Measurements from ENCODE around the gene OVCH1. TPM values are rescaled to one million over a fixed set of nuclear protein-coding genes. Genes with fewer than 3 reads are reported as not detected.

OVCH1 gene
- total and polyA plus RNA-seq, 2 donors from 2014 or later: 0.35 TPM; not detected in 1

DNA sequence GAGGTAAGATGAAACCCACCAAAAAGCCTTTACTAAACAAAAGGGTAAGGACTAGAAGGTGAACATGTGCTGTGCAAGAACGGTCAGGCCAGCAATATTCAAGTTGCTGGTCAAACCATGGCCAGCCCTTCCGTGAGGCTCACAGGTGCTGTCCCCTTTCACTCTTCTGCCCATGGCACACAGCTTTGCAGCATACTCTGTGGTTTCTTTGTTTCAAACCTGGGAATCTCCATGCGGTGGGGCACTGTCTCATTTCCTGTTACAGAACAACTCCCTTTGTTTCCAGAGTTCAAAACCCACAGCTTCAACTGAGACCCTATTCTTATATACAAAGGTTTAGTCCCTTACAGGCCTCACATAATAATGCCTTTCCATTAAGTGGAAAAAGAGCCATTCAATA is 1.7 kb upstream of the OVCH1 start:
- DNase-seq: no peak
- Histone ChIP-seq H3K9me3 (ENCODE audit: control insufficient read depth in 2 of 3, insufficient read depth in 1 of 3, low read length in 3 of 3) (no peaks in the 10 kb centered on the region), H3K36me3 (ENCODE audit: control insufficient read depth in 2 of 3, insufficient read depth in 3 of 3, low read length in 3 of 3) (peaks cover 0 to 4% (median 0%) of the 10 kb centered on the region in 3 donors), H3K9ac (ENCODE audit: low read length in 3 of 3) (no peak overlapping the region), H3K27ac (ENCODE audit: low read depth in 2 of 2, low read length in 2 of 2) (no peak overlapping the region), H3K4me1 (ENCODE audit: control insufficient read depth in 2 of 3, insufficient read depth in 2 of 3, low read depth in 1 of 3, low read length in 3 of 3) (no peaks in the 10 kb centered on the region), H3K27me3 (ENCODE audit: control insufficient read depth, insufficient read depth, low read length) (no peaks in the 10 kb centered on the region), H3K4me3 (ENCODE audit: low read length in 3 of 3) (no peak overlapping the region)
- no peak for FAIRE-seq
- intact Hi-C loops (cut with DNase I): no loop called here
- no peak for TF ChIP-seq CTCF (IDR thresholded peaks at IDR 0.05; ENCODE audit: borderline replicate concordance, extremely low read depth, insufficient read depth)

- intact Hi-C loops (cut with DNase I): no loop called here
- Histone ChIP-seq H3K27ac (ENCODE audit: low read depth in 2 of 2, low read length in 2 of 2) (no peak overlapping the region), H3K36me3 (ENCODE audit: control insufficient read depth in 2 of 3, insufficient read depth in 3 of 3, low read length in 3 of 3) (no peaks in the 10 kb centered on the region), H3K4me3 (ENCODE audit: low read length in 3 of 3) (no peak overlapping the region), H3K27me3 (ENCODE audit: control insufficient read depth, insufficient read depth, low read length) (no peaks in the 10 kb centered on the region), H3K9me3 (ENCODE audit: control insufficient read depth in 2 of 3, insufficient read depth in 1 of 3, low read length in 3 of 3) (no peaks in the 10 kb centered on the region), H3K4me1 (ENCODE audit: control insufficient read depth in 2 of 3, insufficient read depth in 2 of 3, low read depth in 1 of 3, low read length in 3 of 3) (no peaks in the 10 kb centered on the region), H3K9ac (ENCODE audit: low read length in 3 of 3) (no peak overlapping the region)
- DNase-seq: no peak
- no peak for TF ChIP-seq CTCF (IDR thresholded peaks at IDR 0.05; ENCODE audit: borderline replicate concordance, extremely low read depth, insufficient read depth)
- no peak for FAIRE-seq
Measured at GRCh38 chr12:29492891-29493290, 4.6 kb downstream of the OVCH1 start.

GRCh38 chr12:29486972-29487371 is 10.5 kb downstream of the OVCH1 start:
- Histone ChIP-seq H3K27ac (ENCODE audit: low read depth in 2 of 2, low read length in 2 of 2) (no peak overlapping the region), H3K27me3 (ENCODE audit: control insufficient read depth, insufficient read depth, low read length) (no peaks in the 10 kb centered on the region), H3K4me1 (ENCODE audit: control insufficient read depth in 2 of 3, insufficient read depth in 2 of 3, low read depth in 1 of 3, low read length in 3 of 3) (no peaks in the 10 kb centered on the region), H3K4me3 (ENCODE audit: low read length in 3 of 3) (no peak overlapping the region), H3K36me3 (ENCODE audit: control insufficient read depth in 2 of 3, insufficient read depth in 3 of 3, low read length in 3 of 3) (no peaks in the 10 kb centered on the region), H3K9ac (ENCODE audit: low read length in 3 of 3) (no peak overlapping the region), H3K9me3 (ENCODE audit: control insufficient read depth in 2 of 3, insufficient read depth in 1 of 3, low read length in 3 of 3) (no peaks in the 10 kb centered on the region)
- FAIRE-seq (no peak), DNase-seq (no peak)
- intact Hi-C loops (cut with DNase I): no loop called here
- TF ChIP-seq CTCF (IDR thresholded peaks at IDR 0.05; ENCODE audit: borderline replicate concordance, extremely low read depth, insufficient read depth): no peak

DNA sequence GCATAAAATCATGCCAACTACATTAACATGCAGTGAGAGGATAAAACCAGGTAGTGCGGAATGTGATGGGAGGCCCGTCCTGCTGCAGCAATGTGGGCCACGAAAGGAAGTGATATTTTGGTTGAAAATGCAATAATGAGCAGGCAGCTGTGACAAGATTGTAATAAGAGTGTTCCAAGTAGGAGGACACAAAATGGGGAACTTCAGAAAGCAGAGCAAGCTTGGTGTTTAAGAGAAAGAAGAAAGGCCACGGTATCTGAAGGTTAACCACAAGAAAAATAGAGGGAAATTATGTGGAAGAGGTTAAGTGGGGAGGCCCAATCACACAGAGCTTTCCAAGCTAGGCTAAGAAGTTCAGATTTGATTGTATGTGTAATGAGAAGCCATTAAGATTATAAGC is 34.3 kb downstream of the OVCH1 start:
- Histone ChIP-seq H3K27ac (ENCODE audit: low read depth in 2 of 2, low read length in 2 of 2) (no peak overlapping the region), H3K9ac (ENCODE audit: low read length in 3 of 3) (no peak overlapping the region), H3K27me3 (ENCODE audit: control insufficient read depth, insufficient read depth, low read length) (no peaks in the 10 kb centered on the region), H3K4me3 (ENCODE audit: low read length in 3 of 3) (no peak overlapping the region), H3K36me3 (ENCODE audit: control insufficient read depth in 2 of 3, insufficient read depth in 3 of 3, low read length in 3 of 3) (no peaks in the 10 kb centered on the region), H3K9me3 (ENCODE audit: control insufficient read depth in 2 of 3, insufficient read depth in 1 of 3, low read length in 3 of 3) (no peaks in the 10 kb centered on the region), H3K4me1 (ENCODE audit: control insufficient read depth in 2 of 3, insufficient read depth in 2 of 3, low read depth in 1 of 3, low read length in 3 of 3) (no peaks in the 10 kb centered on the region)
- DNase-seq (no peak), FAIRE-seq (no peak)
- TF ChIP-seq CTCF (IDR thresholded peaks at IDR 0.05; ENCODE audit: borderline replicate concordance, extremely low read depth, insufficient read depth): no peak
- intact Hi-C loops (cut with DNase I): no loop called here

All from kidney (tissue), 14 donors.